SK-N-SH treated with all-trans-retinoic acid at 6 μM for 48 hours (cell line): Measurements from ENCODE around the gene PARD3.

Experiments used
- ARNTL ChIP-seq: fragments of 450-650 bp; formaldehyde crosslinking; IDR thresholded peaks from 2 replicates; pipeline ENCODE4 v1.5.0; 2020; ENCODE audit warnings: low read depth, mild to moderate bottlenecking, moderate library complexity, borderline replicate concordance
- PATZ1 ChIP-seq: fragments of 250-450 bp; sonication (Bioruptor Pico); IDR thresholded peaks from 2 replicates; pipeline ENCODE4 v1.8.0; 2020; ENCODE audit warnings: mild to moderate bottlenecking, moderate library complexity, borderline replicate concordance
- ZFP3 ChIP-seq: fragments of 250-450 bp; sonication (Bioruptor Pico); IDR thresholded peaks from 2 replicates; pipeline ENCODE4 v1.5.0; 2020; ENCODE audit warnings: mild to moderate bottlenecking, moderate library complexity
- ZFP30 ChIP-seq: fragments of 450-650 bp; formaldehyde crosslinking; IDR thresholded peaks from 2 replicates; pipeline ENCODE4 v1.5.0; 2022; ENCODE audit warnings: mild to moderate bottlenecking, moderate library complexity

DNA sequence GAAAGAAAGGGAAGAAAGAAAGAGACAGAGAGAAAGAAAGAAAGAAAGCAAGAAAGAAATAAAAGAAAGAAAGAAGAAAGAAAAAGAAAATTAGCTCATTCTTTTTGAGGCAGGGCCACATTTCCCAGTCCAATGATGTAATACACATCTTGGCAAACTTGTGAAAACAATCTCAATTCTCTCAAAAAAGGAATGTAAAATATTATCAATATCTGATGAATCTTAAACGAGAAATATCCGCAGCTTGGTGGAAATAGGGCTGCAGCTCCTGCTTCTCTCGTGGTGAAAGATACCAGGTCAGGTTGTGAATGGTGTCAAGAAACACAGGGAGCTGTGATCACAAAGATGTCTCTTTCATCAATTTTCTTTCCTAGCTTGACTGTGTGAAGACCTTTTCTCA lies 741.0 kb downstream of the PARD3 start:
- TF ChIP-seq ZFP30 (no peak), ZFP3 (CRISPR knock-in tag) (no peak), PATZ1 (no peak), ARNTL (no peak)
